GM21786 (cell line): ENCODE results near the gene OR5B17.
"Not testable (repeated sequence)": the region's sequence is repeated elsewhere in the genome, so short reads cannot be mapped to it uniquely, and the experiment has no call there.

Experiments
- ATAC-seq: cut with Tn5 transposase; IDR thresholded peaks from one replicate; pipeline ENCODE4 v1.9.1; 2021; ENCODE audit not compliant: unreplicated experiment

OR5B17 gene

GRCh38 chr11:58358969-58359368, at the start of gene OR5B17:
OR5B17 (minus strand) TSS chr11:58359069; CDS start chr11:58359069, 0 bp downstream.
- no peak for ATAC-seq

DNA sequence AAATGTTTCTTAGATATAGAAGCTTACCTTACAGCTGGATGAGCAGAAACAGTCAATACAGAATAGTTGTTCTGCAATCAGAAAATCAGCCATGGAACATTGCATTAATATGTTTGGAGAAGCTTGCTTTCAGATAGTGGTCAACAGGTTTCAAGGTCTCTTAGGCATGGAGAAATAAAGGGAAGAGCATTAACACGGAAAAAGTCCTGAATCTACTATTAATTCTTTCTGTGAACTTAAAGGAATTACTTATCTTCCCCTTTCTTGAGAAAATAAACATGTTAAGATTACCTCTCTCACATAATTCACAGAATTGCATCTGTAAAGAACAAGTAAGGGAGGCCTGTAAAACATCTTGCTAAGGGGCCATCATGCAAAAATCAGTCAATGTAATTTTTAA, 47.9 kb upstream of the OR5B17 start, which contains the start of gene OR5B3:
OR5B3 (minus strand) TSS at position 101 of the 400 bp plus-strand sequence. CDS start 3,465 bp downstream, outside the sequence.
- ATAC-seq: no peak

- ATAC-seq: not testable (repeated sequence)
Observed at GRCh38 chr11:58399622-58400021, 40.8 kb upstream of the OR5B17 start.

GRCh38 chr11:58395581-58395980, 36.7 kb upstream of the OR5B17 start:
- no peak for ATAC-seq

DNA sequence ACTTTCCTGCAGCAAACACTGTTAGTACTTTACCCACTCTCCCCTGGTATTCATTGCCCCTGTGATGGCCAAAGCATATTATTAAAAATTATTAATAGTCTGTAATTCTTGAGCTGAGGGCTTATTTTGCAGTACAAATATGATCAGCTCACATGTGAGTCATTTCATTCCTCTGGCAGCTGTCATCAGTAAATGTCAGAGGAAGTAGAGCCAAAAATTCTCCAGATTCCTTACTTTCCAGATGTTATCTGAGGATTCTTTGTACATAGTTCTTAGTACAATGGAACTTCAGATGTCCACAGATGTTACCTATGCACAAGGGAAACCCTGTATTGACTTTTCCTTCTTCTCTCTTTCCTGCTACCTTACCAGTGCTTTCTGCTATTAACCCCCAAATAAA, 35.3 kb upstream of the OR5B17 start:
- no peak for ATAC-seq

DNA sequence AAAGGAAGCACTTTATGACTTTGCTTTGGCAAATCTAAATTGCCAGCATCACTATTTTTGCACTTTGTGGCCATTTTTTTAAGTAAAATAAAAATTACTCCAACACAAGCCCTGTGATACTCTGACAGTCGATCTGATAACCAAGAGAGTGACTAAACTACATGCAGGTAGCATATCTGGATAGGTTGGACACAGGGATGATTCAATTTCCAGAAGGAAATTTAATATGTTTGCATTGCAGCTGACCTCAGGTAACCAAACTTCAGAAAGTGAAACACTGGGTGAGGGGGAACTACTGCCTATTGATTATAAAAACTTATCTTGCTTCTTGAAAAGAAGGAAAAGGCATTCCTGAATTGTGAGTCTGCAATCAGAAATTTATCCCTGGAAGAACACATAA, 33.9 kb upstream of the OR5B17 start:
- no peak for ATAC-seq

GRCh38 chr11:58391879-58392278, 33.0 kb upstream of the OR5B17 start:
- ATAC-seq: no peak

GRCh38 chr11:58390551-58391063, 31.7 kb upstream of the OR5B17 start:
- ATAC-seq: no peak

GRCh38 chr11:58354727-58355126, 4.1 kb downstream of the OR5B17 start:
- ATAC-seq: no peak

DNA sequence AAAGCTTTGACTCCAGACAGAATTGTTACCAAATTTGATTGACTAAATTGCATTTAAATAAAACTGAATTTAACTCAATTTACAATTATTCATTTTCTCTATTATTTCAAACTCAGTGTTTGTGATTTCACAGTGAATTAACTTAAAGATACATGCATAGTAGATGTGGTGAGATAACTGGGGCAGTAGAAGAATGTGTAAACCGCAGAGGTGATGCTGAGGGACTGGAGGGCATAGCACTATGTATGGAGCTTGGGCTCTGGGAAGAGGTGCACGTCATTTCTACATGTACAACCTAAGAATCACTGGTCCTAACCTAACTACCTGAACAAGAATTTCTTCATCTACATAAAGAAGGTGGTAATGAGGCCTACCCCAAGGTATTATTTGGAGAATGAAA, 13.7 kb downstream of the OR5B17 start:
- ATAC-seq: no peak

- ATAC-seq: no peak
Observed at GRCh38 chr11:58334708-58335107, 24.2 kb downstream of the OR5B17 start.

- ATAC-seq: no peak
Observed at GRCh38 chr11:58330861-58331260, 28.0 kb downstream of the OR5B17 start.

DNA sequence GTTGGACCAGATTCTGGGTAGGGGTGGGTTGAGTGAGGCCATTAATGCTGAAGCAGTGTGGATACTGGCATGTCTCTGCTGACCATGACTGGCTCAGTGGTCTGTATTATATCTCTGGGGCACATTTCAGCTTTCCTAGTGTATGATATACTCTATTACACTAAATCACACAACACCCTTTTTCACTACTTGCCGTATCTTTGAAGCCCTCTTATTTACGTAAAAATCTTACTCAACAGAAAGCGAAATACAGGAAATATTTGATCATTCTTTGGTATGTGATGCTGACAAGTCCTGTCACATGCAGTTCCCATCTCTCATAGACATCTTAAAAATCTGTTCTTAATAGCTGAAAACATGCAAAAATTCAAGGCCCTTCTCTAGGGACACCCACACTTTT, 40.3 kb downstream of the OR5B17 start:
- ATAC-seq: no peak

GRCh38 chr11:58316142-58316541, 42.7 kb downstream of the OR5B17 start:
- no peak for ATAC-seq
